HG03025 (cell line): Measurements from ENCODE around the gene PADI1.

Experiments
- ATAC-seq: cut with Tn5 transposase; IDR thresholded peaks from one replicate; pipeline ENCODE4 v1.9.1; 2021; ENCODE audit warnings: mild to moderate bottlenecking, moderate library complexity; ENCODE audit not compliant: unreplicated experiment, low FRiP score

The PADI1 gene

GRCh38 chr1:17196496-17197185 is 8.3 kb upstream of the PADI1 start:
- ATAC-seq: no peak

GRCh38 chr1:17197696-17198095 is 7.2 kb upstream of the PADI1 start:
- no peak for ATAC-seq

DNA sequence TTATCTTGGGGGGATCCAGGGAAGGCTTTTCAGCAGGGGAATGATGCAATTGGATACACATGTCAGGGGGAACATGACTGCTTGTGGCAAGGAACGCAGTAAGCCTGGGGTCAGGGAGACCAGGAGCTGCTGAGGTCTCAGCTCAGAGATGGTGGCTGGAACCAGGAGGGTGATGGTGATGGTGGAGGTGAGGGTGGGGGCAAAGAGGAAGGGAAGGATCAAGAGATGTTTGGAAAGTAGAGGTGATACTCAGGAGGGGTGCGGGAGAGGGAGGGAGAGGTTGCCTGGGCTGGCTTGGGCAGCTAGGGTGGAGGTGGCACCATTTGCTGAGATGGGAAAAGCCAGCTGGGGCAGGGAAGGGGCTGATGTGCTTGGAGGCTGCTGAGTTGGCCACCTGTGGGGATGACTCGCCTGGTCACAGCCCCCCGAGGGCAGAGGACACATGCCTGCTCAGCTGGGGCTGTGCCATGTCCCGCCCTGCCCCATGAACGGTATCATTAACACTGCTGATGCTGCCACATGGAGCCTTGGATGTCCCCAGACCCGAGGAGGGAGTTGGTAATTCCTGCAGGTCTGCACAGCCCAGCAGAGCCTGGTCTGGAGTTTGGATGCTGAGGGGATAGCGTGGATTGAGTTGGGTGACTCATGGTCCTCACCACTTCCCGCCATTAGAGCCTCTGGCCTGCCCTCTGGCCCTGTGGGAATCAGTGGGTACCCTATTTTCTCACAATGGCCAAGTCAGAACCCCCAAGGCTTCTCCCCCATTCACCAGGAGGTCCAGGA is 6.3 kb upstream of the PADI1 start:
- ATAC-seq: no peak

DNA sequence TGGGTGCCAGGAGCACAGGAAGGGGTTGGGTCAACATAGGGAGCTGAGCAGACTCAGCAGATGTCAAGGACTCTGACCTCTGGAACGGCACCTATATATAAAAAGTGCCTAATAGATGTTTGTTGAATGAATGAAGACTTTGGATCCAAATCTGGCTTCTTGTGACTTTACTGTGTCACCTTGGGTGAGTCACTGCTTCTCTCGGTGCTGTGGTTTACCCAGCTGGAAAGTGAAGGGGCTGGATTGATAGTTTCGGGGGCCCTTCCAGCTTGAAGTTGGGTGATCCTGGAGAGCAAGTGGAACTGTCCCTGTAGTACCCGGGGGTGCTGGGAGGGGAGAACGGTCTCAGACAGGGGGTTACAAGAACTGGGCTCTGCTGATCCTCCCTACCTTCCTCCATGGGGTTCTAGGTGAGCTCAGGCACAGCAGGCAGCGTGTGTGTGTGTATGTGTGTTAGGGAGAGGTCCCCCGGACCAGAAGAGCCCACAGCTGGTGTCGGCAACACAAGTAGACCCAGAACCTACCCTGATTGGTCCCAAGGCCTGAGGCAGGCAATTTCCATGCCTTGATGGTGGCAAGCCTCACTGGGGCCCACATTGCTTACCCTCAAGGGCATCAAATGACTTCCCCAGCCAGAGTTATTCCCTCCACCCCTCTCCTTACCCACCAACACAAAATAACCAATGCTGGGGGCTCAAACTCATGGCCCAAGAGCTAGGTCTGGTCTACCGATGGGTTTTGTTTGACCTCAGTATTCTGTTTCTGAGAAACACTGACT is 5.5 kb upstream of the PADI1 start:
- no peak for ATAC-seq

GRCh38 chr1:17200246-17200645 is 4.7 kb upstream of the PADI1 start:
- ATAC-seq: no peak

DNA sequence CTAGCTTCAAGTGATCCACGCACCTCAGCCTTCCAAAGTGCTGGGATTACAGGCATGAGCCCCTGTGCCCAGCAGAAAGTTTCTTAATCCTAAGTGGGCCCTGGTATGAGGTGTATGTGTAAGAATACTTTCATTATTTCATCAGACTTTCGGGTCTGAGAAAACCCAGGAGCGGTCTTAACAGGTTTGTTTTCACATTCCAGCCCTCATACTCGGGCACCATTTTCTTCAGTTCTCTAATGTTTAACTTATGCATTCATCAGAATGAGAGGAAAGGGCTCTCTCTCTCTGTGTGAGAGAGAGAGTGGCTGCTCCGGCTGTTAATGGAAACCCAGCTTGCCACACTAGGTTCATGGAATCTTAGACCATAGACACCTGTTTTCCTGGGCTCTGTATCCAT is 4.2 kb upstream of the PADI1 start:
- no peak for ATAC-seq

DNA sequence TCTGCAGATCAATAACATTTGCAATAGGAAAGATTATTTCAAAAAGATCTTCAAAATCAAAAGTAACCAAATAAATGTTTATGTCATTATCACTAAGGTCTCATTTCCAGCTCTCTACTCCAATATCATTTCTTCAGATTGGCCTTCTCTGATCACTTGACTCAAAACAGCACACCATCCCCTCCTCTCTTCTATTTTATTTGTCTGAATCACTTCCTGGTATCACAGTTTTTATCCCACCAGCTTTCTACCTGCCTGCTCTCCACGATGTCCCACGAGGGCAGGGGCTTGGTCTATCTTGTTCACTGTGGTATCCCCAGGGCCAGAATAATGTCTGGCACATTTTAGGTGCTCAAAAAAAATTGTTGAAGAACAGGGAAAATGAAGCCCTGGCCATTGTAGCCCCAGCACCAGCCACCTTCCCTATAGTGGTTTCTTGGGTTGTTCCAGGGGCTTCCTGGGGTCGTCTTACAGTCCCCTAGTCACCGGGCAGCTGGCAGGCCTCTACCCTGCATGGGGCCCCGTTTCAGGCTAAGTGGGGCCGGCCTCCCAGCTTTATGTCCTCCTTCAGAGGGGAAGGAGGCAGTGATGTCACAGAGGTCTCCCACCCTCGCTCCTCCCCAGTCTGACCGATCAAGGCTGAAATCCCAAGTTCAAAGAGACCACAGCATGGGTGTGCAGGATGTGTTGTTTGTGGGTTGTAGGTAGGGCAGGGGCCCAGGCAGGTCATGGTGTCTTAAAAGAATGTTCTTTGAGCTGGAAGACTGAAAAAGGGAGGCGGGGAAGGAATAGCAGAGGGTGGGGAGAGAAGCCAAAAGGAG is 3.5 kb upstream of the PADI1 start:
- no peak for ATAC-seq

DNA sequence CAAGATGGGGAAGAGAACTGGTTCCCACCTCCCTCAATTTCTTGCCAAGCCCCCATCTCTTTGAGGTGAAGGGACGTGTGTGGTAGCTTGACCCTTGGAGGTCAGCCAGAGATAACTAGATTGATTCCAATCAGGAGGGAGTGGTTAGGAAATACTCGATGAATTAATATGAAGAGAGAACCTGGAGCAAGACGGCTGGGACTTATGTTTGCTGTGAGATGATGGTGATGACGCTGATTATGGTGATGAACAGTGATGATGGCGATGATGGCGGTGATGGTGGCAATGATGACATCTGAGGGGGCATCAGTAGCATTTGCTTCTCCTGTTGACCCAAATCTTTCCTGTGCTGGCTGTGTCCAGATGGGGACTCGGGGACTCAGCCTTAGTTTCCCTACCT is 724 bp downstream of the PADI1 start:
- ATAC-seq: no peak

DNA sequence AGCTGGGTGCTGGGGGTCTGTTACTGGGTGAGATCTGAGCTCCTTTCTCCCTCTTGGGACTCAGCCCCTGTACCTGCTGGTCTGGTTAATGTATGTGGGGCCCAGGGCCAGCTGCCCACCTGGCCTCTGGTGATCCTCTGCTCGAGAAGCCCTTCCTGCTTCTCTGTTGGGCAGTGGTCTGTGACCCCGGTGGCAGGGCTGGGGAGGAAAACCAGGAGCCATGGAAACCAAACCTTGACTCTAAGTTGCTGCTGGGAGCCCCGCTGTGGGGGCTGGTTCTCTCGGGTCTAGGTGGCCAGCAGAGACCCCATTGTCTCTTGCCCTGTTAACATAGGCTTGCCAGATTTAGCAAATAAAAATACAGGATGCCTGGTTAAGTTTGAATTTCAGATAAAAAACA is 1.3 kb downstream of the PADI1 start:
- no peak for ATAC-seq

- ATAC-seq: no peak
These were observed 2.1 kb downstream of the PADI1 start for GRCh38 chr1:17207046-17207445.

- no peak for ATAC-seq
These were observed 2.6 kb downstream of the PADI1 start for GRCh38 chr1:17207540-17207939.

DNA sequence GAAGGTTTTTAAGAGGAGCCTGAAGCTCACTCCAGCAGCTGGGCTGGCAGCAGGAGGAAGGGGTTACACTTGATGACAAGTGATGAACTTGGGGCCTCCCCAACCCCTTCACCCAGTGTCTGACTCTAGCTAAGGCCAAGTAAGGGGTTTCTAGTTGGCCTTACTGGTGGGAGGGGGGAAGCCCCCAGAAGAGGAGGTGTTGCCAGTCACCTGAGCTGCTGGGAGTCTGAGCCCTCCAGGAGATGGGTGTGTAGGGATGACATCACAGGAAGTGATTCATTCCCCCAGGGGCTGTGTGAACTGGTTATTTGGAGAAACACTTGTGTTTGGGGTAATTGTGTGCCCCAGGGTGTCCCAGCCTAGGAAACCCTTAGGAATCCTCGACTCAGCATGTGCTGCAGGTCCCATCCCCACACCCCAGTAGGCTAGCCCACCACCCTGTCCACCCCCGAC is 3.1 kb downstream of the PADI1 start:
- ATAC-seq: no peak

DNA sequence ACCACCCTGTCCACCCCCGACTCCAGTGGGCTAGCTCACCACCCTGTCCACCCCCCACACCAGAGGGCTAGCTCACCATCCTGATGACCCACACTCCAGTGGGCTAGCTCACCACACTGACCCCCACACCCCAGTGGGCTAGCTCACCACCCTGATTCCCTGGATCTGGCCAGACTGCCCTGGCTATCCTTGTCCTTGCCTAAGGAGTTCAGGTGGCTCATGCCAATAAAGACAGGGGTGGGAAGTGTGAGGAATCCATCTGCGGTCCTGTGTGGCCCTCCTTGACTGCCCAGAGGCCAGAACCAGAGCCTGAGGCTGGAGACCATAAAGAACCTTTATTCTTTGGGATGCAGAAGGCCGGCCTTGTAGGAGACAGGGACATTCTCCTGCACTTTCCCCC is 3.6 kb downstream of the PADI1 start:
- ATAC-seq: no peak

GRCh38 chr1:17209430-17209829 is 4.5 kb downstream of the PADI1 start:
- no peak for ATAC-seq

DNA sequence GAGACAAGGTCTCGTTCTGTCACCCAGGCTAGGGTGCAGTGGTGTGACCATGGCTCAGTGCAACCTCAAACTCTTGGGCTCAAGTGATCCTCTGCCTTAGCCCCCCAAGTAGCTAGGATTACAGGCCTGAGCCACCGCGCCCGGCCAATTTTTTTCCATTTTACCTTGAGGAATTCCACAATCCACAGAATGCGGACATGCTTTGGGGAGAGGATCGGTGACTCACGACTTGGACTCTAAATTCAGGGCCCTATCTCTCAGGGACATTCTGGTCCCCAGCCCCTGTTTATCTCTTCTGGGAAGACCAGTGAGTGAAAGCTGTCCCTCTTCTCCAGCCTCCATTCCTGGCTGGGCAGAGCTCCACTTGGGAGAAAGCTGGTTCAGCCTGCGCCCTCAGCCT is 5.2 kb downstream of the PADI1 start:
- no peak for ATAC-seq

DNA sequence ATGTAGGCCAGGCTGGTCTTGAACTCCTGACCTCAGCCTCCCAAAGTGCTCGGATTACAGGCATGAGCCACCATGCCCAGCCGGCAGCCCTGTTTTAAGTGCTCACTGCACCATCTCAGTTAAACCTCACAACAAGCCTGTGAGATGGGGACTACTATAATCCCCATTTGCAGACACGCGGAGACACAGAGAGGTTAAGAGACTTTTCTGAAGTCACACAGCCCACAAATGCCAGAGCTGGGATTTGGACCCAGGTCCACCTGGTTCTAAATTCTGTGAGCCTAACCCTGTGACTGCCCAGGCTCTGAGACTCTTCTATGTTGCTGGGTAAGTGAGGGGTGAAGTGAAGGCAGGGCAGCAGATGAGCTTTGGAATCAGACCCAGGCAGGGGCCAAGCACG is 6.4 kb downstream of the PADI1 start:
- no peak for ATAC-seq

DNA sequence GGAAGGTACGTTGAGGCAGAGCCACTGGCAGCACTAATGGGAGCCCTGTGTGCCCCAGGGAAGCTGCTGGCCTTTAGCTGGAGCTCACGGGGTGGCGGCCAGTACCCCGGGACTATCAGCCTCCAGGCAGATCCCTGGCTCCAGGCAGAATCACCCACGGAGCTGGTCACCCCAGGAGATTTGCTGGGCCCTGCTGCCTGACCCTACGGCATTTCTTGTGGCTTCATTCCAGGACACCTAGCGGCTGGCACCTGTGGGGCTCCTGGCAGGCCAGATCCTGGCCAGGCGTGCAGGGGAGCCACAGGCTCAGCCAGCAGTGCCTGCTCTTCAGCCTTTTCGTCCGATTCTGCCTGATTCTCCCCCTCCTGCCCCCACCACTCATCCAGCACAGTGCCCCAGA is 7.1 kb downstream of the PADI1 start:
- ATAC-seq: no peak

- no peak for ATAC-seq
These were observed 7.7 kb downstream of the PADI1 start for GRCh38 chr1:17212487-17213121.

- no peak for ATAC-seq
These were observed 8.3 kb downstream of the PADI1 start for GRCh38 chr1:17213148-17213781.

DNA sequence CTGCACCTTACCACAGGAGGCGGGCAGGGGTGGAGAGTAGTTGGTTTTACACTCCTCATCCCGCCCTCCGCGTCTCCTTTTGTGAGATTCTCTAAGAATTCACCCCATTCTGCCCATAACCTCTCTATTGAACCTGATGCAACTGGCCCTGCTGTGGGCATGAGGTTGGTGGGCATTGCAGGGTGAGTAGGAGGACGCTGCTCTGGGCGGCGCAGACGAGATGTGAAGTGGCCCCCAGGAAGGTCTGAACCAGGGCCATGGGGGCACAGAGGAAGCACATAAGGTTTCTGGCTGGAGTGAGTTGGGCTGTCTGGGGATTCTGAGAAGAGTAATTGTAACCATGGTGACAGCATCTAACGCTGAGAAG is 8.8 kb downstream of the PADI1 start:
- ATAC-seq: no peak
